Vagina (tissue), 2 donors: ENCODE data around the gene SHLD1. TPM values are rescaled to one million over a fixed set of nuclear protein-coding genes. Genes with fewer than 3 reads are reported as not detected.

Experiments used
- DNase-seq, 2 donors: peaks; one replicate each; pipeline ENCODE4 v3.0.0-alpha.2; 2017; ENCODE audit errors: extremely low spot score in 2 of 2
- H3K27ac ChIP-seq: fragments of 200-600 bp; sonication (generic); one replicate; pipeline ENCODE4 v1.5.1; 2019
- H3K27me3 ChIP-seq: fragments of 200-600 bp; sonication (generic); one replicate; pipeline ENCODE4 v1.5.1; 2019
- H3K36me3 ChIP-seq, 2 donors: fragments of 200-600 bp; sonication (generic); one replicate each; pipeline ENCODE4 v1.5.1; 2017 to 2019
- H3K4me1 ChIP-seq: fragments of 200-600 bp; sonication (generic); one replicate; pipeline ENCODE4 v1.5.1; 2019
- H3K4me3 ChIP-seq, 2 donors: fragments of 200-600 bp; sonication (generic); 1 replicate in 1 of 2; 2 replicates in 1 of 2; pipeline ENCODE4 v1.5.1; 2016 to 2019
- H3K9me3 ChIP-seq: fragments of 200-600 bp; sonication (generic); one replicate; pipeline ENCODE4 v1.5.1; 2019
- CTCF ChIP-seq, 3 experiments: fragments of 450-650 bp in 2 of 3; fragments of 200-600 bp in 1 of 3; sonication (generic) in 1 of 3; IDR thresholded peaks; one replicate each; pipeline ENCODE4 v1.5.1; 2017 to 2019; ENCODE audit warnings: antibody characterized with exemption in 3 of 3, mild to moderate bottlenecking in 2 of 3, moderate library complexity in 2 of 3
- POLR2A ChIP-seq, 2 donors: fragments of 450-650 bp; IDR thresholded peaks; one replicate each; pipeline ENCODE4 v1.6.1; 2017; ENCODE audit warnings: antibody characterized with exemption in 2 of 2, mild to moderate bottlenecking in 2 of 2, moderate library complexity in 2 of 2
- POLR2AphosphoS5 ChIP-seq, 2 donors: sonication (generic); formaldehyde crosslinking; IDR thresholded peaks; one replicate each; pipeline ENCODE4 v1.9.0; 2017; ENCODE audit warnings: antibody characterized with exemption in 2 of 2, mild to moderate bottlenecking in 2 of 2, low read depth in 1 of 2; ENCODE audit not compliant: insufficient read depth in 1 of 2
- intact Hi-C: fragments of 100-400 bp; cut with DNase I; formaldehyde crosslinking; loops from one replicate; pipeline ENCODE4 v1.15.1; 2023
- total RNA-seq: library from RNA; depleted of rRNA; stranded (reverse); fragments of >200 nt; gene quantifications from one replicate; pipeline ENCODE4 v1.2.3, GENCODE V29; 2016

SHLD1 gene
- total RNA-seq, 1 donor from 2014 or later: 0.98 TPM

GRCh38 chr20:5825130-5825719 lies 75.0 kb downstream of the SHLD1 start:
- Histone ChIP-seq H3K27ac (no peak overlapping the region), H3K9me3 (no peaks in the 10 kb centered on the region), H3K27me3 (no peaks in the 10 kb centered on the region), H3K4me1 (no peaks in the 10 kb centered on the region), H3K36me3 (no peaks in the 10 kb centered on the region), H3K4me3 (no peak overlapping the region)
- intact Hi-C loops: no loop called here
- no peak for DNase-seq
- TF ChIP-seq POLR2AphosphoS5 (IDR thresholded peaks at IDR 0.05; ENCODE audit: insufficient read depth in 1 of 2, low read depth in 1 of 2): no peak
- TF ChIP-seq CTCF (IDR thresholded peaks at IDR 0.05): no peak
- TF ChIP-seq POLR2A (IDR thresholded peaks at IDR 0.05): no peak

GRCh38 chr20:5827098-5827853 lies 77.1 kb downstream of the SHLD1 start:
- H3K4me3 ChIP-seq: no peak overlapping the region
- DNase-seq: no peak
- no peak overlapping the region for H3K27ac ChIP-seq
- no peaks in the 10 kb centered on the region for H3K9me3 ChIP-seq
- no peaks in the 10 kb centered on the region for H3K27me3 ChIP-seq
- H3K4me1 ChIP-seq: no peaks in the 10 kb centered on the region
- TF ChIP-seq CTCF (IDR thresholded peaks at IDR 0.05) (no peak), POLR2AphosphoS5 (IDR thresholded peaks at IDR 0.05; ENCODE audit: insufficient read depth in 1 of 2, low read depth in 1 of 2) (no peak), POLR2A (IDR thresholded peaks at IDR 0.05) (no peak)
- H3K36me3 ChIP-seq: no peaks in the 10 kb centered on the region
- intact Hi-C loops: no loop called here

GRCh38 chr20:5827861-5828260 lies 77.7 kb downstream of the SHLD1 start:
- Histone ChIP-seq H3K27me3 (no peaks in the 10 kb centered on the region), H3K4me1 (no peaks in the 10 kb centered on the region), H3K9me3 (no peaks in the 10 kb centered on the region), H3K4me3 (no peak overlapping the region), H3K36me3 (no peaks in the 10 kb centered on the region), H3K27ac (no peak overlapping the region)
- no peak for DNase-seq
- intact Hi-C loops: no loop called here
- TF ChIP-seq POLR2AphosphoS5 (IDR thresholded peaks at IDR 0.05; ENCODE audit: insufficient read depth in 1 of 2, low read depth in 1 of 2) (no peak), POLR2A (IDR thresholded peaks at IDR 0.05) (no peak), CTCF (IDR thresholded peaks at IDR 0.05) (no peak)

GRCh38 chr20:5829241-5829809 lies 79.1 kb downstream of the SHLD1 start:
- no peaks in the 10 kb centered on the region for H3K36me3 ChIP-seq
- H3K9me3 ChIP-seq: no peaks in the 10 kb centered on the region
- no peak overlapping the region for H3K27ac ChIP-seq
- TF ChIP-seq POLR2A (IDR thresholded peaks at IDR 0.05) (no peak), POLR2AphosphoS5 (IDR thresholded peaks at IDR 0.05; ENCODE audit: insufficient read depth in 1 of 2, low read depth in 1 of 2) (no peak), CTCF (IDR thresholded peaks at IDR 0.05) (no peak)
- no peak for DNase-seq
- no peak overlapping the region for H3K4me3 ChIP-seq
- no peaks in the 10 kb centered on the region for H3K4me1 ChIP-seq
- intact Hi-C loops: no loop called here
- H3K27me3 ChIP-seq: no peaks in the 10 kb centered on the region
